SK-N-SH treated with all-trans-retinoic acid at 6 μM for 48 hours (cell line): ENCODE data around the gene FAM210A.
"Not testable (repeated sequence)": the region's sequence is repeated elsewhere in the genome, so short reads cannot be mapped to it uniquely, and the experiment has no call there.

ENCODE experiments used
- ATAC-seq: fragments of 200-7000 bp; cut with Tn5 transposase; 3 replicates; pipeline ENCODE4 v1.9.1; 2020; ENCODE audit warnings: mild to moderate bottlenecking, moderate library complexity
- ARNTL ChIP-seq: fragments of 450-650 bp; formaldehyde crosslinking; IDR thresholded peaks from 2 replicates; pipeline ENCODE4 v1.5.0; 2020; ENCODE audit warnings: low read depth, mild to moderate bottlenecking, moderate library complexity, borderline replicate concordance
- BACH2 ChIP-seq: fragments of 250-450 bp; sonication (Bioruptor Pico); IDR thresholded peaks from 2 replicates; pipeline ENCODE4 v1.9.0; 2021; ENCODE audit warnings: mild to moderate bottlenecking, borderline replicate concordance
- CREB5 ChIP-seq: fragments of 250-450 bp; sonication (Bioruptor Pico); IDR thresholded peaks from 2 replicates; pipeline ENCODE4 v1.5.1; 2020; ENCODE audit warnings: low read depth, mild to moderate bottlenecking, moderate library complexity
- CSDC2 ChIP-seq: fragments of 250-450 bp; sonication (Bioruptor Pico); IDR thresholded peaks from 2 replicates; pipeline ENCODE4 v1.5.0; 2020; ENCODE audit warnings: mild to moderate bottlenecking, moderate library complexity
- ESRRG ChIP-seq: fragments of 250-450 bp; sonication (Bioruptor Pico); IDR thresholded peaks from 2 replicates; pipeline ENCODE4 v1.6.1; 2021; ENCODE audit warnings: mild to moderate bottlenecking
- GLIS3 ChIP-seq: fragments of 250-450 bp; sonication (Bioruptor Pico); IDR thresholded peaks from 2 replicates; pipeline ENCODE4 v1.5.0; 2020; ENCODE audit warnings: mild to moderate bottlenecking, moderate library complexity
- ISL1 ChIP-seq: fragments of 250-450 bp; sonication (Bioruptor Pico); IDR thresholded peaks from 2 replicates; pipeline ENCODE4 v2.1.2; 2022; ENCODE audit warnings: mild to moderate bottlenecking, moderate library complexity
- OSR1 ChIP-seq: fragments of 250-450 bp; sonication (Bioruptor Pico); IDR thresholded peaks from 2 replicates; pipeline ENCODE4 v1.8.0; 2022; ENCODE audit warnings: moderate library complexity, mild to moderate bottlenecking, inconsistent platforms
- PATZ1 ChIP-seq: fragments of 250-450 bp; sonication (Bioruptor Pico); IDR thresholded peaks from 2 replicates; pipeline ENCODE4 v1.8.0; 2020; ENCODE audit warnings: mild to moderate bottlenecking, moderate library complexity, borderline replicate concordance
- POU6F1 ChIP-seq: fragments of 250-450 bp; sonication (Bioruptor Pico); IDR thresholded peaks from 2 replicates; pipeline ENCODE4 v1.8.0; 2021; ENCODE audit warnings: low read depth, mild to moderate bottlenecking, moderate library complexity, borderline replicate concordance
- PPARA ChIP-seq: fragments of 250-450 bp; sonication (Bioruptor Pico); IDR thresholded peaks from 2 replicates; pipeline ENCODE4 v1.5.0; 2020; ENCODE audit warnings: mild to moderate bottlenecking, borderline replicate concordance
- RARB ChIP-seq: fragments of 250-450 bp; sonication (Bioruptor Pico); IDR thresholded peaks from 2 replicates; pipeline ENCODE4 v1.8.0; 2021; ENCODE audit warnings: mild to moderate bottlenecking, moderate library complexity
- SNAI2 ChIP-seq: fragments of 250-450 bp; sonication (Bioruptor Pico); IDR thresholded peaks from 2 replicates; pipeline ENCODE4 v1.5.0; 2020; ENCODE audit warnings: mild to moderate bottlenecking, moderate library complexity
- TCF4 ChIP-seq: fragments of 250-450 bp; sonication (Bioruptor Pico); IDR thresholded peaks from 2 replicates; pipeline ENCODE4 v1.8.0; 2021; ENCODE audit warnings: mild to moderate bottlenecking, moderate library complexity, borderline replicate concordance
- TOX ChIP-seq: fragments of 250-450 bp; sonication (Bioruptor Pico); IDR thresholded peaks from 2 replicates; pipeline ENCODE4 v1.8.0; 2021; ENCODE audit warnings: mild to moderate bottlenecking, moderate library complexity, borderline replicate concordance
- TSHZ2 ChIP-seq: fragments of 250-450 bp; sonication (Bioruptor Pico); IDR thresholded peaks from 2 replicates; pipeline ENCODE4 v1.5.0; 2020; ENCODE audit warnings: mild to moderate bottlenecking, moderate library complexity
- ZFP30 ChIP-seq: fragments of 450-650 bp; formaldehyde crosslinking; IDR thresholded peaks from 2 replicates; pipeline ENCODE4 v1.5.0; 2022; ENCODE audit warnings: mild to moderate bottlenecking, moderate library complexity
- ZNF70 ChIP-seq: fragments of 450-650 bp; formaldehyde crosslinking; IDR thresholded peaks from 2 replicates; pipeline ENCODE4 v1.5.0; 2020; ENCODE audit warnings: mild to moderate bottlenecking, moderate library complexity
- ZNF8 ChIP-seq: fragments of 450-650 bp; formaldehyde crosslinking; IDR thresholded peaks from 2 replicates; pipeline ENCODE4 v1.5.0; 2020; ENCODE audit warnings: mild to moderate bottlenecking, moderate library complexity
- TF ChIP-seq, protein P1 (sequence below): fragments of 250-450 bp; sonication (Bioruptor Pico); IDR thresholded peaks from 2 replicates; pipeline ENCODE4 v1.5.1; 2021; ENCODE audit warnings: mild to moderate bottlenecking, moderate library complexity

FAM210A gene

DNA sequence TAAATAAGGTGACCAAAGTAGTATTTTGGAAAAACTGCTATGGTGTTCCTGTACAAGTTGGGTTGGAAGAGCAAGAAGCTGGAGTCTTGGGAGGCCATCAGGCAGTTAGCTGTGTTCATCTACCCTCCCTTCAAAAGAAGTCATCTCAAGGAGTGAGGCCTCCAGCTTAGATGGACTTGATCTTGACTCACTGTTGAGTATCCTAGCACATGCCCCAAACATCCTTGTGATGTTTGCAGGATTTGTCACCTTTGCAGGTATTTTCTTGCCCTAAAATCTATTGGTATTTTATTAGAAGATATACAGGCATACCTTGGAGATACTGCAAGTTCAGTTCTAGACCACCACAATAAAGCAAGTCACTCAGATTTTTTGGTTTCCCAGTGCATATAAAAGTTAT, 30.3 kb upstream of the FAM210A start (continued):
- TF ChIP-seq, protein P1, sequence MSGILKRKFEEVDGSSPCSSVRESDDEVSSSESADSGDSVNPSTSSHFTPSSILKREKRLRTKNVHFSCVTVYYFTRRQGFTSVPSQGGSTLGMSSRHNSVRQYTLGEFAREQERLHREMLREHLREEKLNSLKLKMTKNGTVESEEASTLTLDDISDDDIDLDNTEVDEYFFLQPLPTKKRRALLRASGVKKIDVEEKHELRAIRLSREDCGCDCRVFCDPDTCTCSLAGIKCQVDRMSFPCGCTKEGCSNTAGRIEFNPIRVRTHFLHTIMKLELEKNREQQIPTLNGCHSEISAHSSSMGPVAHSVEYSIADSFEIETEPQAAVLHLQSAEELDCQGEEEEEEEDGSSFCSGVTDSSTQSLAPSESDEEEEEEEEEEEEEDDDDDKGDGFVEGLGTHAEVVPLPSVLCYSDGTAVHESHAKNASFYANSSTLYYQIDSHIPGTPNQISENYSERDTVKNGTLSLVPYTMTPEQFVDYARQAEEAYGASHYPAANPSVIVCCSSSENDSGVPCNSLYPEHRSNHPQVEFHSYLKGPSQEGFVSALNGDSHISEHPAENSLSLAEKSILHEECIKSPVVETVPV (CRISPR knock-in tag), result no peak
- no peak for TF ChIP-seq TOX (CRISPR knock-in tag)
- TF ChIP-seq PPARA (CRISPR knock-in tag), result no peak
- no peak for TF ChIP-seq TCF4 (CRISPR knock-in tag)
- TF ChIP-seq BACH2, result no peak
- TF ChIP-seq ESRRG (CRISPR knock-in tag), result no peak
- no peak for TF ChIP-seq OSR1 (CRISPR knock-in tag)

- ATAC-seq, result no peak
- no peak for TF ChIP-seq ZNF8 (CRISPR knock-in tag)
- no peak for TF ChIP-seq CSDC2 (CRISPR knock-in tag)
- no peak for TF ChIP-seq ZFP30 (CRISPR knock-in tag)
- TF ChIP-seq ESRRG (CRISPR knock-in tag), result no peak
- no peak for TF ChIP-seq ARNTL
- no peak for TF ChIP-seq CREB5 (CRISPR knock-in tag)
- TF ChIP-seq GLIS3 (CRISPR knock-in tag), result no peak
- TF ChIP-seq PPARA (CRISPR knock-in tag), result no peak
- TF ChIP-seq RARB (CRISPR knock-in tag), result no peak
- no peak for TF ChIP-seq TOX (CRISPR knock-in tag)
- no peak for TF ChIP-seq SNAI2 (CRISPR knock-in tag)
- TF ChIP-seq TSHZ2 (CRISPR knock-in tag), result no peak
- no peak for TF ChIP-seq PATZ1 (CRISPR knock-in tag)
- no peak for TF ChIP-seq TCF4 (CRISPR knock-in tag)
- TF ChIP-seq POU6F1 (CRISPR knock-in tag), result no peak
- TF ChIP-seq ZNF70, result no peak
- TF ChIP-seq ISL1, result no peak
- TF ChIP-seq, protein P1 (CRISPR knock-in tag), result no peak
Measured at GRCh38 chr18:13756261-13756660, 29.9 kb upstream of the FAM210A start.

- not testable (repeated sequence) for ATAC-seq
Measured at GRCh38 chr18:13751599-13751998, 25.2 kb upstream of the FAM210A start.
